ENCODE data around the gene CFAP77. TPM values are rescaled to one million over a fixed set of nuclear protein-coding genes. Genes with fewer than 3 reads are reported as not detected.
"Not testable (repeated sequence)": the region's sequence is repeated elsewhere in the genome, so short reads cannot be mapped to it uniquely, and the experiment has no call there.

Gene CFAP77
- total and polyA plus RNA-seq, 2 donors from 2014 or later = 0.50 TPM; not detected in 1

DNA sequence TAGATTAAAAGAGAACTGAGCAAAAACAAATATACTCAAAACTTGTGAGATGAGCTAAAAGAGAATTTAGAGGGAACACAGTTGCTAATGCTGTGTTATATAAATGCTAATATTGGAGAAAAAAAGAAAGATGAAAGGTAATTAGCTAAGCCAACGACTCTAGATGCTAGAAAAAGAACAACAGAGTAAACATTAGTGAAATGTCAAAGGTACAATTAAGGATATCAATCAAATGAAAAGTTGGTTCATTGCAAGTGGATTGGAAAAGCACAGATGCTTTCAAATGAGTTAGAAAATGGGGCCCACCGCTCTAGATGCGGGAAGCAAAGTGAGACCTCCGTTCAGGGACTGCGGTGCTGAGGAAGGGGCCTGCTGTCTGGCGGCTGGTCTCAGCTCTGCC lies 154.5 kb downstream of the CFAP77 start:
- DNase-seq = no peak
- no peak for FAIRE-seq
- Histone ChIP-seq H3K9ac (ENCODE audit: low read length in 3 of 3) (no peak overlapping the region), H3K27ac (ENCODE audit: low read depth in 2 of 2, low read length in 2 of 2) (no peak overlapping the region), H3K4me3 (ENCODE audit: low read length in 3 of 3) (no peak overlapping the region), H3K4me1 (ENCODE audit: control insufficient read depth in 2 of 3, insufficient read depth in 2 of 3, low read depth in 1 of 3, low read length in 3 of 3) (no peaks in the 10 kb centered on the region), H3K27me3 (ENCODE audit: control insufficient read depth, insufficient read depth, low read length) (no peaks in the 10 kb centered on the region), H3K36me3 (ENCODE audit: control insufficient read depth in 2 of 3, insufficient read depth in 3 of 3, low read length in 3 of 3) (no peaks in the 10 kb centered on the region), H3K9me3 (ENCODE audit: control insufficient read depth in 2 of 3, insufficient read depth in 1 of 3, low read length in 3 of 3) (no peaks in the 10 kb centered on the region)
- intact Hi-C loops (cut with DNase I) = no loop called here
- TF ChIP-seq, protein P1, sequence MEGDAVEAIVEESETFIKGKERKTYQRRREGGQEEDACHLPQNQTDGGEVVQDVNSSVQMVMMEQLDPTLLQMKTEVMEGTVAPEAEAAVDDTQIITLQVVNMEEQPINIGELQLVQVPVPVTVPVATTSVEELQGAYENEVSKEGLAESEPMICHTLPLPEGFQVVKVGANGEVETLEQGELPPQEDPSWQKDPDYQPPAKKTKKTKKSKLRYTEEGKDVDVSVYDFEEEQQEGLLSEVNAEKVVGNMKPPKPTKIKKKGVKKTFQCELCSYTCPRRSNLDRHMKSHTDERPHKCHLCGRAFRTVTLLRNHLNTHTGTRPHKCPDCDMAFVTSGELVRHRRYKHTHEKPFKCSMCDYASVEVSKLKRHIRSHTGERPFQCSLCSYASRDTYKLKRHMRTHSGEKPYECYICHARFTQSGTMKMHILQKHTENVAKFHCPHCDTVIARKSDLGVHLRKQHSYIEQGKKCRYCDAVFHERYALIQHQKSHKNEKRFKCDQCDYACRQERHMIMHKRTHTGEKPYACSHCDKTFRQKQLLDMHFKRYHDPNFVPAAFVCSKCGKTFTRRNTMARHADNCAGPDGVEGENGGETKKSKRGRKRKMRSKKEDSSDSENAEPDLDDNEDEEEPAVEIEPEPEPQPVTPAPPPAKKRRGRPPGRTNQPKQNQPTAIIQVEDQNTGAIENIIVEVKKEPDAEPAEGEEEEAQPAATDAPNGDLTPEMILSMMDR (IDR thresholded peaks at IDR 0.05; ENCODE audit: borderline replicate concordance, extremely low read depth, insufficient read depth) = no peak

DNA sequence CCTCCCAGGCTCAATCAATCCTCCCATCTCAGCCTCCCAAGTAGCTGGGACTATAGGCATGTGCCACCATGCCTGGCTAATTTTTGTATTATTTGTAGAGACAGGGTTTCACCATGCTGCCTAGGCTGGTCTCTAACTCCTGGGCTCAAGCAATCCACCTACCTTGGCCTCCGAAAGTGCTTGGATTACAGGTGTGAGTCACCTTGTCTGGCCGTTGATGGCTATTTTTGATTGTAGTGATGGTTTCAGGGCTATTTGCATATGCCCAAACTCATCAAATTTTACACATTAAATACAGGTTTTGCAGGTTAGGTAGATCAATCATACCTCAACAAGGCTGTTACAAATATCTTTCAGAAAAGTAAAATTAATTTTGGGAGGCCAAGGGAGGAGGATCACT lies 158.8 kb downstream of the CFAP77 start:
- DNase-seq; H3K27me3 ChIP-seq (ENCODE audit: control insufficient read depth, insufficient read depth, low read length); H3K9ac ChIP-seq (ENCODE audit: low read length in 3 of 3); H3K4me3 ChIP-seq (ENCODE audit: low read length in 3 of 3); intact Hi-C loops (cut with DNase I); H3K36me3 ChIP-seq (ENCODE audit: control insufficient read depth in 2 of 3, insufficient read depth in 3 of 3, low read length in 3 of 3); H3K9me3 ChIP-seq (ENCODE audit: control insufficient read depth in 2 of 3, insufficient read depth in 1 of 3, low read length in 3 of 3); H3K27ac ChIP-seq (ENCODE audit: low read depth in 2 of 2, low read length in 2 of 2); FAIRE-seq; H3K4me1 ChIP-seq (ENCODE audit: control insufficient read depth in 2 of 3, insufficient read depth in 2 of 3, low read depth in 1 of 3, low read length in 3 of 3): not testable (repeated sequence)

DNA sequence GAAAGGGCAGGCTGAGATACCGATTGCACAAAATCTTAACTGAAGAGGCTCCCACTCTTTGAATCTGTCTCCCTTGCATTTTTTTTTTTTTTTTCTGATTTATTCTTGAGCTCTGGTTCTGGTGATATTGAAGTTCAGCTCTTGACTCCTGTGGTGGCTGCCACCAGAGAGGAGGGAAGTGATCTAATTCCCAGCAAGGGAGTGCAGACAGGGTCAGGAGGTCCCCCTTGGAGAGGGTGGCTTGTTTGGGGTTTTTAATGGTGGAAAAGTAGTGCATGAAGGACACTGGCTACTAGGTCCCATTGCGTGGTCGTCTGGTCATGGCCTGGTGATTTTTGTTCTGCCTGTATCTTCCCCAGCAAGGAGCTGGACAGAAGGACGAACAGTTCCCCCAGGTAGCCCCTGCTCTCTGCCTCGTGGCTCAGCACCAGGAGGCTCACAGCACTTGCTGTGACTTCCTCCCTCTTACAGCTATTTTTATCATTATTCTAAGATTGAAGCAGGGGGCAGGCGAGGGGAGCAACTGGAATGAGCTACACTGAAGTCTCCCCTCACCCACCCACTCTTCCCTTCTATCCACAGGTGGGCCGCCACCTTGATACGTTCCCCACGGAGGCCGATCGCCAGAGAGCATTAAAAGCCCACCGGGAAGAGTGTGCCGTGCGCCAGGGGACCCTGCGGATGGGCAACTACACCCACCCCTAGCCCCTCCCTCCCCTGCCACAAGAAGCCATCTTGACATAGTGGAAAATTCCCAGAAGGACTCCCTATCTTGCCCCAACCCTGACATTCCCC lies 162.0 kb downstream of the CFAP77 start:
- TF ChIP-seq, protein P1 (IDR thresholded peaks at IDR 0.05; ENCODE audit: borderline replicate concordance, extremely low read depth, insufficient read depth) = no peak
- FAIRE-seq (no peak), DNase-seq (peak in 1 of 5 donors; percentile 31)
- no peak overlapping the region for H3K27ac ChIP-seq (ENCODE audit: low read depth in 2 of 2, low read length in 2 of 2)
- no peak overlapping the region for H3K4me3 ChIP-seq (ENCODE audit: low read length in 3 of 3)
- H3K9me3 ChIP-seq (ENCODE audit: control insufficient read depth in 2 of 3, insufficient read depth in 1 of 3, low read length in 3 of 3) = no peaks in the 10 kb centered on the region
- H3K36me3 ChIP-seq (ENCODE audit: control insufficient read depth in 2 of 3, insufficient read depth in 3 of 3, low read length in 3 of 3) = no peaks in the 10 kb centered on the region
- H3K9ac ChIP-seq (ENCODE audit: low read length in 3 of 3) = no peak overlapping the region
- H3K27me3 ChIP-seq (ENCODE audit: control insufficient read depth, insufficient read depth, low read length) = peaks cover 7% of the 10 kb centered on the region
- H3K4me1 ChIP-seq (ENCODE audit: control insufficient read depth in 2 of 3, insufficient read depth in 2 of 3, low read depth in 1 of 3, low read length in 3 of 3) = no peaks in the 10 kb centered on the region
- intact Hi-C loops (cut with DNase I) = loop anchor here (10.0 kb wide), 1 partner anchor 157 kb away; the partner anchor contains the start of gene CFAP77

DNA sequence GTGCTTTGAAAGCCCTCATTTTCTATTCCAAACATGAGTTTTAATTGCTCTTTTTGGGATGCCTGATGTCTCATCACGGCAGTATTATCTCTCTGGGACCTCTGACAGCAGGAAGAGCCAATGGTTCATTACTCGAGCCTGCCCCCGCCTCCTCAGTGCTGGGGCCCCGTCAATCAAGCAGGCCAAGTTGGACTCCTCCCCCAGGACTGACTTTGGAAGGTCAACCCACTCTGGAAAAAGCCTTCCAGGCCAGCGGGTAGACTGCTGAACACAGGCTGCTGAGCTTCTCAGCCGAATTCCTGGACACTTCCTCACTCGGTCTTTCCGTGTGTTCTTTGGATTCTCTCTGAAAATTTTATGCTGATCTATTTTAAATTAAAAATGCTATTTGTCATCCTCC lies 162.9 kb downstream of the CFAP77 start:
- TF ChIP-seq, protein P1 (IDR thresholded peaks at IDR 0.05; ENCODE audit: borderline replicate concordance, extremely low read depth, insufficient read depth) = no peak
- H3K27ac ChIP-seq (ENCODE audit: low read depth in 2 of 2, low read length in 2 of 2) = no peak overlapping the region
- H3K36me3 ChIP-seq (ENCODE audit: control insufficient read depth in 2 of 3, insufficient read depth in 3 of 3, low read length in 3 of 3) = no peaks in the 10 kb centered on the region
- peaks cover 16% of the 10 kb centered on the region for H3K27me3 ChIP-seq (ENCODE audit: control insufficient read depth, insufficient read depth, low read length)
- H3K9ac ChIP-seq (ENCODE audit: low read length in 3 of 3) = no peak overlapping the region
- FAIRE-seq (no peak), DNase-seq (peak in 1 of 5 donors; percentile 41)
- H3K4me1 ChIP-seq (ENCODE audit: control insufficient read depth in 2 of 3, insufficient read depth in 2 of 3, low read depth in 1 of 3, low read length in 3 of 3) = no peaks in the 10 kb centered on the region
- intact Hi-C loops (cut with DNase I) = loop anchor here (10.0 kb wide), 1 partner anchor 158 kb away; the partner anchor contains the start of gene CFAP77
- H3K9me3 ChIP-seq (ENCODE audit: control insufficient read depth in 2 of 3, insufficient read depth in 1 of 3, low read length in 3 of 3) = no peaks in the 10 kb centered on the region
- no peak overlapping the region for H3K4me3 ChIP-seq (ENCODE audit: low read length in 3 of 3)
